ENCODE results near the gene RMP24.

The RMP24 gene

GRCh38 chr18:35927430-35927829 lies 45.0 kb upstream of the RMP24 start:
- TF ChIP-seq GABPA (IDR thresholded peaks at IDR 0.05; ENCODE audit: low read depth) (no peak), SPI1 (IDR thresholded peaks at IDR 0.05; ENCODE audit: borderline replicate concordance, low read depth) (no peak), POLR2AphosphoS5 (IDR thresholded peaks at IDR 0.05; ENCODE audit: low read depth) (no peak), REST (IDR thresholded peaks at IDR 0.05; ENCODE audit: insufficient replicate concordance, low read depth) (no peak), CTCF (IDR thresholded peaks at IDR 0.05; ENCODE audit: insufficient read depth, low read length) (no peak)
- no peak for DNase-seq (ENCODE audit: low read depth in 1 of 2, low spot score in 1 of 2)
- no peak overlapping the region for H3K27ac ChIP-seq (replicated peaks)
- peaks cover 7% of the 10 kb centered on the region for H3K27me3 ChIP-seq (ENCODE audit: insufficient read depth, poor library complexity, severe bottlenecking)
- no peak overlapping the region for H3K4me3 ChIP-seq (replicated peaks; ENCODE audit: insufficient read depth, low read length)

GRCh38 chr18:35933982-35934381 lies 38.5 kb upstream of the RMP24 start:
- TF ChIP-seq POLR2AphosphoS5 (IDR thresholded peaks at IDR 0.05; ENCODE audit: low read depth) (no peak), CTCF (IDR thresholded peaks at IDR 0.05; ENCODE audit: insufficient read depth, low read length) (no peak), REST (IDR thresholded peaks at IDR 0.05; ENCODE audit: insufficient replicate concordance, low read depth) (no peak), SPI1 (IDR thresholded peaks at IDR 0.05; ENCODE audit: borderline replicate concordance, low read depth) (no peak), GABPA (IDR thresholded peaks at IDR 0.05; ENCODE audit: low read depth) (no peak)
- Histone ChIP-seq H3K4me3 (replicated peaks; ENCODE audit: insufficient read depth, low read length) (no peak overlapping the region), H3K27ac (replicated peaks) (no peak overlapping the region), H3K27me3 (ENCODE audit: insufficient read depth, poor library complexity, severe bottlenecking) (no peaks in the 10 kb centered on the region)
- no peak for DNase-seq (ENCODE audit: low read depth in 1 of 2, low spot score in 1 of 2)

GRCh38 chr18:35934891-35935290 lies 37.6 kb upstream of the RMP24 start:
- H3K4me3 ChIP-seq (replicated peaks; ENCODE audit: insufficient read depth, low read length), result no peak overlapping the region
- DNase-seq (ENCODE audit: low read depth in 1 of 2, low spot score in 1 of 2), result no peak
- no peak overlapping the region for H3K27ac ChIP-seq (replicated peaks)
- no peaks in the 10 kb centered on the region for H3K27me3 ChIP-seq (ENCODE audit: insufficient read depth, poor library complexity, severe bottlenecking)
- no peak for TF ChIP-seq SPI1 (IDR thresholded peaks at IDR 0.05; ENCODE audit: borderline replicate concordance, low read depth)

GRCh38 chr18:35935805-35936204 lies 36.7 kb upstream of the RMP24 start:
- DNase-seq (ENCODE audit: low read depth in 1 of 2, low spot score in 1 of 2), result no peak
- Histone ChIP-seq H3K4me3 (replicated peaks; ENCODE audit: insufficient read depth, low read length) (no peak overlapping the region), H3K27ac (replicated peaks) (no peak overlapping the region), H3K27me3 (ENCODE audit: insufficient read depth, poor library complexity, severe bottlenecking) (no peaks in the 10 kb centered on the region)
- no peak for TF ChIP-seq GABPA (IDR thresholded peaks at IDR 0.05; ENCODE audit: low read depth)

GRCh38 chr18:35936951-35937350 lies 35.5 kb upstream of the RMP24 start:
- Histone ChIP-seq H3K4me3 (replicated peaks; ENCODE audit: insufficient read depth, low read length) (no peak overlapping the region), H3K27ac (replicated peaks) (no peak overlapping the region), H3K27me3 (ENCODE audit: insufficient read depth, poor library complexity, severe bottlenecking) (peaks cover 2% of the 10 kb centered on the region)
- TF ChIP-seq GABPA (IDR thresholded peaks at IDR 0.05; ENCODE audit: low read depth), result no peak
- TF ChIP-seq SPI1 (IDR thresholded peaks at IDR 0.05; ENCODE audit: borderline replicate concordance, low read depth), result no peak
- TF ChIP-seq POLR2AphosphoS5 (IDR thresholded peaks at IDR 0.05; ENCODE audit: low read depth), result no peak
- TF ChIP-seq REST (IDR thresholded peaks at IDR 0.05; ENCODE audit: insufficient replicate concordance, low read depth), result no peak
- no peak for TF ChIP-seq CTCF (IDR thresholded peaks at IDR 0.05; ENCODE audit: insufficient read depth, low read length)
- DNase-seq (ENCODE audit: low read depth in 1 of 2, low spot score in 1 of 2), result no peak
